ENCODE measurements around the gene ZNF98.

ZNF98 gene

DNA sequence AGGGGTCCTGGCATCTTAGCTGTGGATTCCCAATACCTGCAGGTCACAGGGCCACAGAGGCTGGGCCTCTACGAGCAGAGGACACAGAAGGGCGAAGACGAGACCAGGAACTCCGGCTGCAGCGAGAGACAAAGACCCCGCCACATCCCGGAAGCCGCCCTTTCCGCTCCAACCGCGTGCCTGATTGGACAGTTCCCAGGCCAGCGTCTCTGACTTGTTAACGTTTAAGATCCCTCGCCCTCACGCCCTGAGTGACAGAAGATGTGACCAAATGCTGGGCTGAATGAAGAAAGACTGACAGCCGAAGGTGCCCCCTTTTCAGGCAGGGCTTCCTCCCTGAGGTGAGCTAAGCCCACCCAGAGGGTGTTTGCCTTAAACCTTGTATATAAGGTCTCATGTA lies at the start of gene ZNF98:
TSS of gene ZNF98 (minus strand) at position 136 of the 400 bp plus-strand sequence. CDS start at position 14, 122 bp downstream.
- TF ChIP-seq, protein P1, sequence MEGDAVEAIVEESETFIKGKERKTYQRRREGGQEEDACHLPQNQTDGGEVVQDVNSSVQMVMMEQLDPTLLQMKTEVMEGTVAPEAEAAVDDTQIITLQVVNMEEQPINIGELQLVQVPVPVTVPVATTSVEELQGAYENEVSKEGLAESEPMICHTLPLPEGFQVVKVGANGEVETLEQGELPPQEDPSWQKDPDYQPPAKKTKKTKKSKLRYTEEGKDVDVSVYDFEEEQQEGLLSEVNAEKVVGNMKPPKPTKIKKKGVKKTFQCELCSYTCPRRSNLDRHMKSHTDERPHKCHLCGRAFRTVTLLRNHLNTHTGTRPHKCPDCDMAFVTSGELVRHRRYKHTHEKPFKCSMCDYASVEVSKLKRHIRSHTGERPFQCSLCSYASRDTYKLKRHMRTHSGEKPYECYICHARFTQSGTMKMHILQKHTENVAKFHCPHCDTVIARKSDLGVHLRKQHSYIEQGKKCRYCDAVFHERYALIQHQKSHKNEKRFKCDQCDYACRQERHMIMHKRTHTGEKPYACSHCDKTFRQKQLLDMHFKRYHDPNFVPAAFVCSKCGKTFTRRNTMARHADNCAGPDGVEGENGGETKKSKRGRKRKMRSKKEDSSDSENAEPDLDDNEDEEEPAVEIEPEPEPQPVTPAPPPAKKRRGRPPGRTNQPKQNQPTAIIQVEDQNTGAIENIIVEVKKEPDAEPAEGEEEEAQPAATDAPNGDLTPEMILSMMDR (IDR thresholded peaks at IDR 0.05; ENCODE audit: low read depth, low read length): no peak
- H3K4me3 ChIP-seq (ENCODE audit: low read depth, low read length): no peak within 1 kb of the TSS

DNA sequence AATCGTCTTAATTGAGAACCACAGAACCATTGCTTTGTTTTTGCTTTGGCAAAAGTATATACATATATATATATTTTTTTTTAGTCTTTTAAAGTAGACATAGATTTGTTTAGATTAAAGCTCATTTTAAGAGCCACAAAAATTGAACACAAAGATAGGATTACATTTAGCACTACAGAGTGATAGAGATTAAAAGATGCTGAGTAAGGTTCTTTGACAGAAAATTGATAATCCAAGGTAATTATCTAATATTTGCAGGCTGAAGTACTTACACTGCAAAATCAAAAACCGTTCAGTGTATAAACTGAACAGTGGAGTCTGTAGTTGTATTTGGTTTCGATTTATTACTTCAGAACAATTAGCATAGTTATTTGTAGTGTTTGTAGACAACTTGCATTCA lies 24.5 kb upstream of the ZNF98 start:
- no peak overlapping the region for H3K4me3 ChIP-seq (ENCODE audit: low read depth, low read length)
- TF ChIP-seq, protein P1 (IDR thresholded peaks at IDR 0.05; ENCODE audit: low read depth, low read length): no peak

DNA sequence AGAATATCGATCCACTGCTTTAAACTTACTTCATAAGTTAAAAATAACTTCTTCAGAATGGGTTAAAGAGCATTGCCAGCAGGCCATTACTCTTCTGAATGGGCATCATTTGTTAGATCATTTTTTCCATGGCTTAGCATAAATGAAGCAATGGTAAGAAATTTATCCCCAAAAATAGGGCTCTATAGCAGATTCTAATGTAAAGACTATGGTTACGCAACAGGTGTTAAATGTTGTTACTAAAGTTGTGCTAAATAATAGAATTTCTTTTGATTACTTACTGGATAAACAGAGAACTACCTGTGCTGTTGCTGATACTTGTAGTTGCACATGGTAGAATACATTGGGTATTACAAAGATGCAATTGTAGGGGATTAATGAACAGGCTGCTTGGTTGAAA lies 15.9 kb upstream of the ZNF98 start:
- H3K4me3 ChIP-seq (ENCODE audit: low read depth, low read length): no peak overlapping the region
- TF ChIP-seq, protein P1 (IDR thresholded peaks at IDR 0.05; ENCODE audit: low read depth, low read length): no peak

DNA sequence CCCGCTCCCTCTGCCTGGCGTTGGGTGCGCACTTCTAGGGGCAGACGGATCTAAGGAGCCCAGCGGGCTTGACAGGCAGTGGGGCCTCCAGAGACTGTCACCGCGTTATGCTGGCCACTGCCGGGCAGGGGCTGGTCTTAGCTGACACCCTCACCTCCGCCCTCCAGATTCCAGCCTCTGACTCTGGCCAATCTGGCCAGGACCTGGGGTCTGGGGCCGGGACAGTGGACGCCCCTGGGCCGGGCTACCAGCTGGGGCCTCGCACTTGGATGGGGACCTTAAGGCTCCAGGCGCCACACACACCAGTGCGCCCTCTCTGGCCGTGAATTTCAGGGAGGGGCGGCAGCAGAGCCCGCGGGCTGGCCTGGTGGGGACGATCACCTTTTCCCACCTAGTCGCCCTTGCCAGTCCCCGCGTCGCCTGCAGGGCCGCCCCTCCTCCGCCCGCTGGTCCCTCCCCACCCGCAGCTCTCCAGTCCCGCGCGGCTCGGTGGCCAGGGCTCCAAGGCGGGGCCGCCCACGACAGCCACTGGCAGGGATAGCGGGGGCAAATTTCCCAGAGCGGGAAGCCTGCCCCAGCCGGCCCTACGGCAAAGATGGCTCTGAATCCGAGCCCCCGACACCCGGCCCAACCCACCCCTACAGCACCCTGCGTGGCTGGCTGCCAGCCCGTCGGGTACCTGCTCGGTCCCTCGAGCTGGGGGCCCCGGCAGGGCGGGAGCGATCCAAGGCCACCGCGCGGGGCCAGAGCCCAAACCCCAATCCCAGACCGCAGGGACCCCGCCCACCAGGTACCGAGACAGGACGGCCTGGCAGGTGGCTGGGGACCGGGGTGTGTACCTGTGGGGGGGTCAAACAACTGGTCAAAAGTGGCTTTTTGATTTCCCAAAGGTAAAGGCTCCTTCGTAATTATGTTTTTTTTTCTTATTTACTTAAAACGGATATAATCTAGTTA lies 6.1 kb upstream of the ZNF98 start:
- H3K4me3 ChIP-seq (ENCODE audit: low read depth, low read length): no peak overlapping the region
- TF ChIP-seq, protein P1 (IDR thresholded peaks at IDR 0.05; ENCODE audit: low read depth, low read length): no peak

DNA sequence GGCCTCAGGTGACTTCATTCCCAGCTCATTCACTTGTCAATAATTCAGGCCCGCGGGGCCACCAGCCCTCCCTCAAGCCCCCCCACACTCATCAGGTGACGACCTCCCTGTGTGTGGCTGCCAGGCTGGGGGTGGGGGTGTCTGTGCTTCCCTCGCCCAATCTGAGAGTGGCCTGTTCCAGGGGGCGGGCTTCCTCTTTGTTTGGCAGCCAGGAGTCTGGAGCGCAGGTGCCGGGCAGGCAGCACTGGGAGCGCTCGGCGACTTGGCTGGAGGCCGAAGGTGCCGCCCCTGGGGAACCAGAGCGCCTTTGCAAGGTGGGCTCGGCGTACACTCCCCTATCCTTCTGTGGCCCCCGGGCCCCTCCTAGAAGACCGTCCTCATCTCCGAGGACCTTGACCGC lies 5.4 kb upstream of the ZNF98 start:
- TF ChIP-seq, protein P1 (IDR thresholded peaks at IDR 0.05; ENCODE audit: low read depth, low read length): no peak
- H3K4me3 ChIP-seq (ENCODE audit: low read depth, low read length): no peak overlapping the region

DNA sequence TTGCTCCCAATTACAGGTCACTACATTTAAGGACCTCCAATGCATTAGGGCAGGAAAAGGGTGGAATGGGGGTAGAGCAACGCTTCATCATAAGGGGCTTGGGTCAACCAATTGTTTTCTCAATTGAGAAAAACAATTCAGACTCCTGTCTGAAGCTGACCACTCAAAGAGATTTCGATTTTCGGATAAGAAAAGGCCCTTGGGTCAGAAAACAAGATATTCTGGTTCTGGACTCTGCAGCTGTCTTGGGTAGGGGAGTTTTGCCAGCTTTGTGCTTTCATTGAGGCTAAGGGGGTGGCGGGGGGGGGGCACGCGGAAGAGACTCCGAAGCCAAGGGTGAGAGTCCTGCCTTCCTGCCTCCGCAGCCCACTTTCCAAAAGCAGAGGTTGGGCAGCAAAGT lies 4.8 kb upstream of the ZNF98 start:
- TF ChIP-seq, protein P1 (IDR thresholded peaks at IDR 0.05; ENCODE audit: low read depth, low read length): no peak

DNA sequence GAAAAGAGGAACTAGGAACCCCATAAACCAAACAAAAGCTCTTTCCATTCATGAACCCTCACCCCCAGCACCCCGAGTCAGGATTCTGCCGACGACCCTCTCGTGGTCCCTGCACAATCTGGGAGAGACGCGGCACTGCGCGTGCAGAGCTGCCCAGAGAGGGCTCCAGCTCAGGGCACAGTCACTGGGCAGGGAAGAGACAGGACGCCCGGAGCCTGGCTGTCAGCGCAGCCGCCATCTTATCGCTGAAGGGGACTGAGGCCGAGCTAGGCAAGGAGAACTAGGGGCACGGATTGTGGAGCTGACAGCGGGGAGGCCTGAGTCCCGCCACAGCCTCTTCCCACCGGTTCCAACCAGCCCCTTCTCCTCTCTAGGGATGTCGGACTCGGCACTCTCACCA lies 349 bp downstream of the ZNF98 start:
- H3K4me3 ChIP-seq (ENCODE audit: low read depth, low read length): no peak overlapping the region

More for the DNA sequence above, 4.8 kb upstream of the ZNF98 start:
- no peak overlapping the region for H3K4me3 ChIP-seq (ENCODE audit: low read depth, low read length)

More for the DNA sequence above, 349 bp downstream of the ZNF98 start:
- TF ChIP-seq, protein P1 (IDR thresholded peaks at IDR 0.05; ENCODE audit: low read depth, low read length): no peak
